Cardiac septum (tissue), 1 donor: Measurements from ENCODE around the gene BBX. TPM values are rescaled to one million over a fixed set of nuclear protein-coding genes. Genes with fewer than 3 reads are reported as not detected.
"Not testable (repeated sequence)": the region's sequence is repeated elsewhere in the genome, so short reads cannot be mapped to it uniquely, and the experiment has no call there.

Experiments used
- DNase-seq: peaks from one replicate; pipeline ENCODE4 v3.0.0-alpha.2; 2020; ENCODE audit warnings: low spot score
- intact Hi-C: fragments of 100-400 bp; cut with DNase I; formaldehyde crosslinking; loops from one replicate; pipeline ENCODE4 v1.14.0; 2022
- total RNA-seq: library from RNA; stranded (reverse); fragmentation: NEBNext Ultra II Directional; extraction: Animal tissue kit (Norgen Biotek cat#: 25700); gene quantifications from one replicate; pipeline ENCODE4 v1.2.1, GENCODE V29; 2021
- donor health status: DM: no; HTN: no; CAD: no.

Gene BBX
- total RNA-seq, 1 donor from 2014 or later = 45.3 TPM

DNA sequence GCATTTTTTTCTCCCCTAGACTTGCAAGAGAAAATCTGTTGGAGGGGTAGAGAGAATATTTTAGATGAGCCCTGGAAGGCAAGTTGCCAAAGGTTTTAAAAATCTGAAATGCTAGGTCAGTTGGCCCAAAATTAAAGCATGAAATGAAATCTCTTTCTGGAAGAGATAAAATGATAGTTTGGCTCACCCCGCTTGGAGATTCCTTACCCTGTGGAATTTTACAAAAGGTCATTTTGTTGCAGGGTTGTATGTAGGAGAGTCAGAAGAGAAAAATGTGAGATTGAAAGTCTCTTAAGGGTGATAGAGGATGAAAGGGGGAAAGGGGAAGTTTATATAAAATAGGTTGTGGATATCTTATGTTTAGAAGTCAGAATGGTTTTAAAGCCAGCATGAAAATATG is 290.3 kb downstream of the BBX start:
- DNase-seq = no peak
- intact Hi-C loops = no loop called here

- intact Hi-C loops = no loop called here
- DNase-seq = no peak
These were observed 293.3 kb downstream of the BBX start for GRCh38 chr3:107816107-107816506.

- DNase-seq = no peak
- intact Hi-C loops = no loop called here
These were observed 294.3 kb downstream of the BBX start for GRCh38 chr3:107817076-107817475.

- no peak for DNase-seq
- intact Hi-C loops = no loop called here
These were observed 295.3 kb downstream of the BBX start for GRCh38 chr3:107818025-107818424.

GRCh38 chr3:107819656-107820055 is 296.9 kb downstream of the BBX start:
- intact Hi-C loops = no loop called here
- no peak for DNase-seq

DNA sequence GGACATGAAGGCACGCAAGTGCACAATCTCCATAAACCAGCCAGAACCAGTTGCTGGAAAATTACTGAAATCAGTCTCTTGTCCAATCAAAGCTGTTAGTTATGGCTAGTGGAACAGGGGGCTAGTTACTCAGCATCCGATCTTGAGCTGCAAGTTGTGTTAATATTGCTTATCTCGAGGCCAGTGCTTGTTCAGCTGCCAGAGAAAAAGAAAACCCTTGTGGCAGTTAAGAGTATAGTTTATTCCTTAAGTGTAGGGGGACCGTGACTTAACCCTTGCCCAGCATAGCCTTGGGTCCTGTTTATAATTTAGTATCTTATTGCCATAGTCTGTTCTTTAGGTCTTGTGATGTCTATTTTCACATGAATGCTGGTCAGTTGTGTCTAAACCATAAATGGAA is 299.5 kb downstream of the BBX start:
- intact Hi-C loops = no loop called here
- no peak for DNase-seq

- intact Hi-C loops = no loop called here
- no peak for DNase-seq
These were observed 302.1 kb downstream of the BBX start for GRCh38 chr3:107824822-107825371.

DNA sequence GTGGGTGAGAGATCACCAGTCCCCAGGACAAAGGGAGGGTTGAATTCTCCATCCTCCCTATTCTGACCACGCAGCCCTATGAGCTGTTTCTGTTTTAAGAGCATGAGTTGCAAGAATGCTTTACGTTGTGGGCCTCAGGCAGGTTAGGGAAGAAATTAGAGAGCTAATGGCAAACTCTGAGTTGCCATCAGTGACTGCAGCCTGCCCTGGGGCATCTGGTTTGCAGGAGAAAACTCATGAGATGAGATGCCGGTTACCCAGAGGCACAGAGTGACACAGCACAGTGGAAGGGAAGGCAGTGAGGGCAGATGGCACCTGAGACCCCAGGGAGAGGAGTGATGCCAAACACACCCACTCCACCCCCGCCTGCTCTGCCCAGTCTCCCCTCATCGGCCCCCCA is 302.8 kb downstream of the BBX start:
- intact Hi-C loops = no loop called here
- DNase-seq = no peak

DNA sequence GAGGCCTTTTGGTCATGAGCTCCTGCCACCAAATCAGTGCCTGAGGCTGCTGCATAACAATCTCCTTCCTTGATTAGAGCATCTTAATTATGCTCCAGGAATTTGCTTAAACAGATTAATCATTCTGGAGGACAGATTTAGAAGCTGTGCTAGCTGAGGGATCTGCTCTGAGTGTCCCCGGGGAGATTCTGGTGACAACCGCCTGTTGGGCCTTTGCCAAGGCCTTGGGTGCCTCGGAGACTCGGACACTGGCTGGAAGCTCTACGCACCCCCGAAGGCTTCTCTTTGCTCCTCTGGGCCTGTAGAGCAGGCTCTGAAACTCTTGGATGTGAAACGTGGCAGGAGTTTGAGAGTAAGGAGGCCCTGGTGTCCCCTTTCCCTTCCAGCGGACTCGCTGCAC is 304.0 kb downstream of the BBX start:
- DNase-seq = no peak
- intact Hi-C loops = no loop called here

DNA sequence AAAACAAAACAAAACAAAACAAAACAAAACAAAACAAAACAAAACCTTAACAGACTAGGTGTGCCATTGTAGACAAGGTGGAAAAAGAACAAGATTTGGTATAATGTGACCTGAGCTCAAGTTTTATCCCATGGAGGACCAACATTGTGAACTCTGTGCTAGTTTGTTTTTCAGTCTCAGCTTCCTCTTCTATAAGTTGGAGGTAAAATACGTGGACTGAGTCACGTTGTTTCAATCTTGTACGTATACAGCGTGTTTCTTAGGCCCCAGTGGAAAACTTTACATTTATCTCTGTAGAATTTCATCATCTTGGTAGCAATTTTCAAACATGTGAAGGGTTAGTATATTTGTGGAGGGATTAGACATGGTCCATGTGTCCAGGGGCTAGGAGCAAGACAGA is 306.4 kb downstream of the BBX start:
- intact Hi-C loops = no loop called here
- DNase-seq = no peak

- intact Hi-C loops = no loop called here
- no peak for DNase-seq
These were observed 308.8 kb downstream of the BBX start for GRCh38 chr3:107831590-107831989.

DNA sequence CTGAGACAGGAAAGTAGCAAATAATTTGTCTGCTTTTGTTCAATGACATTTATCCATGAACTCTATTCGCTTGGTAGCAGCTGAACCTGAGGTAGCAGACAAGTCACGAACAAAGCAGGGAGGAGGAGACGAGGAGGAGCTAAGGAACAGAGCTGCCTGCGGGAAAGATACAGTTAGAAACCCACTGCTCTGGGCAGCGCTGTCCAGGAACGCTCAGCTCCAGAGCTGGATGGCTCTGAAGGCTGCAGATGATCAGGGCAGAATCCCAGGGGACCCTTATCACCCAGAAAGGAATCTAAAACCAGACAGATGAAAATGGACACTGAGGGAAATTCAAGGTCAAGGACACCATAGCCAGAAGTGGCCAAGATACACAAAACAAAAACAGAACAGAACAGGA is 310.3 kb downstream of the BBX start:
- no peak for DNase-seq
- intact Hi-C loops = no loop called here

DNA sequence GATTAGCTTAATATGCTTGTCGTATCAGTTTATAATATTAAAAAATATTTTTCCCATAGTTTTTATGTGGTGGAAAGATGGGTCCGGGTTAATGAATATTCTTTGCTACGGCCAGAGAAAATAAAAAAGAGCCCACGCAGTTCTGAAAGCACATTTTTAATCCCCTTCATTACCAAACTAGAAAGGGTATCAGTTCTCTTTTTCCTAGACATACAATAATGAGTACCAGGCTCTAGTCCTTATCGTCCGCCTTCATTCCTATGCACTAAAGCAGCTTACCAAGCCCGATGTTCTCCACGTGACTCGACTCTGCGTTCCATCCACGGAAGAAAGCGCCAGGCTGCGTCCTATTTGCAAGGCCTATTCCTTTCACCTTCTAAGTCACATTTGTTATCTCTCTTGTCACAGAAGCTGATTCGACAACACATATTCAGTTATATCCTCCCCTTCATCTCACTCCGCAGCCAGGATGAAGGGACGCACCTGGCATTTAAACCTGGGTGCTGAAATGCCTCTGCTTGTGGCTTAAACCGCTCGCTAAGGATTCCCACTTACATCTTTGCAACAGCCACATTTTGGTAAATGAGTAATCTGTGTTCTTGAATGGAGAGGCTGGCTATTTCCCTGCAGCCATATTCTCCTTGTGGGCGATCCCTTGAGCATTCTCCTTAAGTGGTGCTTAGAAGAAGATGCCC is 311.1 kb downstream of the BBX start:
- intact Hi-C loops = no loop called here
- no peak for DNase-seq

DNA sequence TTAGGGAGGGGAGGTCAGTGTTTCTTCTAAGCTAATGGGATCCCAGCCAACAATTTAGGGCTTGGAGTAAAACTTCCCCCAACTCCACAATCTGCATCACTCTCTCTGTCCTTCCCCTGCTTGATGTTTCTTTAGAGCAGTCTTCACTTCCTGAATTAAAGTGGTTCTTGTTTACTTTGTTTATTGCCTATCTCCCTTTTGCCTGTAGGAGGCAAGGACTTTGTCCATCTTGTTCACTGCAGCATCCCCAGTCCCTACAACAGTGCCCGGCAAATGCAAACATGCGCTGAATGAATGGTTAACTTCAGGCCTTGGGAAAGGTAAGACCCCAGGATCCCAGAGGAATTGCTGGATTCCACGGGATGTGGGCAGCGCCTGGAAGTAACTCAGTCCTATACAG is 312.2 kb downstream of the BBX start:
- intact Hi-C loops, DNase-seq: not testable (repeated sequence)

GRCh38 chr3:107837895-107838612 is 315.3 kb downstream of the BBX start:
- intact Hi-C loops = no loop called here
- DNase-seq = no peak

- intact Hi-C loops = no loop called here
- DNase-seq = no peak
These were observed 319.1 kb downstream of the BBX start for GRCh38 chr3:107841831-107842230.

DNA sequence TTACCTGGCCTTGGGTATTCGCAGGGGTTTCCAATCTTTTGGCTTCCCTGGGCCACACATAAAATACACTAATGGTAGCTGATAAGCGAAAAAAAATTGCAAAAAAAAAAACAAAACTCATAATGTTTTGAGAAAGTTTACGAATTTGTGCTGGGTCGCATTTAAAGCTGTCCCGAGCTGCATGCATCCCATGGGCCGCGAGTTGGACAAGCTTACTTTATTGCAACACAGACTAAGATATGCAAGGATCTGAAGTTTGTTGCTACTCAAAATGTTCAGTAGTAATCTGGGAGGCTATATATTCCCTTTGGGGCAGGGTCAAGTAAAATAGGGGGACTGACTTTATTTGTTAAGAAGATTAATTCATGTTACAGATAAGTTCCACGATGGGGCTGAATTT is 320.2 kb downstream of the BBX start:
- intact Hi-C loops = no loop called here
- no peak for DNase-seq

DNA sequence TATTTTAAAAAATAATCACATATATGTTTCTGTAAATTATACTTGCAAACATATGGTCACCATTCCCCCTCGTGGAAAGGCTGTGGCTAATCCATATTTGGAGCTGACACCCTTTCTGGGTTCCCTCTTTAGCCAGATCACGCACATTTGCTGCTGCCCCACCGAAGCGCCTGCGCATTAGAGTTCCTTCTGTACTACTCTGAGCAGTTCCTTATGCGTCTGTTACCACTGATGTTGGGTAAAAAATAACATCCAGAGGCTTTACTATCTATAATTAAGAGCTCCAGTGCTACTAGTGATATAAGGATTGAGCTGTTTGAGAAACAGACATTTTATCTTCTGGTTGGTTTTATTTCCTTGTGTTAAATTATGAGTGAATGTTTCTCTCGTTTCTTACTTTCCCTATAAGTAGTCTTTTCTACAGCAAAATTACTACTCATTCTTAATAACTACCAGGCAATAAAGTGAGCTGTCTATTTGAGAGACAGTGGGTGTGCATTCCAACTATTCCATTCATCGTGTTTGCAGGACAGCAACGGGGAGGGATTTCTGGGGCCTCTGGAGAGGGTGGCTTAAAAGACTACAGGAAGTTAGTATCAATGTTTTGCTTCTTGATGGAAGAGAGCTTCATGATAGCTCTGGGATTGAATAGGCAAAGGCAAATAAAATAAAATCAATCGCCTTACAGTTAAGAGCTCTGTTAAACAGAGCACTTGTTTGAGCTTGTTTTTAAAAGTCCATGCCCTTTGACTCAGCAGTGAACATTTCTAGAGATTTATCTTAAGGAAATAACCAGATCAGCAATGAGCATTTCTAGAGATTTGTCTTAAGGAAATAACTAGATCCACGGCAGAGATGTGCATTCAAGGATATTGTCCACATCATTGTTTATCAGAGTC is 322.9 kb downstream of the BBX start:
- intact Hi-C loops = loop anchor here (5.0 kb wide), 1 partner anchor 268 kb away; no protein-coding TSS in a partner anchor
- DNase-seq = no peak

DNA sequence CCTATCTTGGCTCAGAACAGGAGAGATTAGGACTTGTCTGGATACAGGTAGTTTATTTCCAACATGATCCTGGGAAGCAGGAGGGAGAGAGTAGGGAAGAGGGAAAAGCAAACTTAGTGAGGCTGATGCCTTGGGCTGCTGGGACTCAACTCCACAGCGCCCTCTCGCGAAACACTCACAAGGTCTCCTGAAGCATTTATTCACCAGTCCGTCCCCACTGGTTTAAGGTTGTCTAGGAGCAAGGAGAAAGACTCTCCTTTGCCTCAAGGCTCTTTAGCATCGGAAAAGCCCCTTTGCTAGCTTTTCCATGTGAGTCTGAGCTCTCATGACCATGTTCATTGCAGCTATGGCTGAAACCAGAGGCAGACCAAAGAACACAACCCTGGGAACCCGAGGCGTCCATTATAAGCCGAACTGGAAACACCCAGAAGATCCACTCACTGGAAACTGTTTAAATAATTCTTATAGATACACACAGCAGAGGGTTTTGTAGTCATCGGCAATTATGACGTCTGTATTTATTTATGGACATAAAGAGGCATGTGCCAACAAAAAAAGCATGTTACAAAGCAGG is 323.6 kb downstream of the BBX start:
- no peak for DNase-seq
- intact Hi-C loops = loop anchor here (5.0 kb wide), 1 partner anchor 269 kb away; no protein-coding TSS in a partner anchor

DNA sequence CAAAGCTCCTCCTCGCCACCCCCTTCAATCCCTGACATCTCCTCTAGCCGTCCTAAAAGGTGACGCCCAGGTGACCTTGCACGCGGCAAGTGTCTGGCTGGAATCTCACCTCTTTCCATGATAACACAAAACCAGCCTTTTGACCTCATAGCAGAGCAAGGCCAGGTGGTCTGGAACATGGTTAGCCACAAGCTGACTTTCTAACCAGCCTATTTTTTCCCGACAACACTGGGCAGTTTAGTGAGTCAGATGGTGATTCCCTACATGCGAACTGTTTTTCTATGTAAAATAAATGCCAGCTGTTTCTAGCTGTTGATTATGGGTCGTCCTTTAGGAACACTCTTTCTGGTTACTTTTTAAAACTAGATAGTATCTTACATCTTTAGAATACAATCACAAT is 325.0 kb downstream of the BBX start:
- DNase-seq = no peak
- intact Hi-C loops = loop anchor here (5.0 kb wide), 1 partner anchor 270 kb away; no protein-coding TSS in a partner anchor
